Activated CD8-positive, alpha-beta T cell treated with anti-CD3 and anti-CD28 coated beads, Interleukin-2, amount 10 ng/mL, durations not matched to agents 7 days and 5 days (primary cell): Measurements from ENCODE around the gene MAGI2. TPM values are rescaled to one million over a fixed set of nuclear protein-coding genes. Genes with fewer than 3 reads are reported as not detected.
A peak's percentile ranks its signal among the peaks of the same experiment; 100 is the strongest.

Experiments
- ATAC-seq: fragments of 150-1000 bp; cut with Tn5 transposase; one replicate; pipeline ENCODE4 v1.10.0; 2021; ENCODE audit warnings: moderate library complexity
- CTCF ChIA-PET: fragments of 350-600 bp; sonication (Branson Sonifier 250); formaldehyde crosslinking; loops from one replicate; lab custom pipeline; 2021; ENCODE audit warnings: antibody characterized with exemption; lab: Charles Lee
- POLR2A ChIA-PET: fragments of 350-600 bp; sonication (Branson Sonifier 250); formaldehyde crosslinking; loops from one replicate; lab custom pipeline; 2021; ENCODE audit warnings: antibody characterized with exemption; lab: Charles Lee
- DNase-seq: peaks from one replicate; pipeline ENCODE4 v3.0.0-alpha.2; 2020
- H3K27ac Mint-ChIP-seq: one replicate; pipeline ENCODE4 v1.8.0; 2021; ENCODE audit warnings: mild to moderate bottlenecking, mixed read lengths
- H3K27me3 Mint-ChIP-seq: one replicate; pipeline ENCODE4 v1.8.0; 2021; ENCODE audit warnings: low read depth, mixed read lengths
- H3K36me3 Mint-ChIP-seq: one replicate; pipeline ENCODE4 v1.8.0; 2021; ENCODE audit warnings: low read depth, mixed read lengths
- H3K4me1 Mint-ChIP-seq: one replicate; pipeline ENCODE4 v1.8.0; 2021; ENCODE audit warnings: low read depth, mixed read lengths
- H3K4me3 Mint-ChIP-seq: one replicate; pipeline ENCODE4 v1.8.0; 2021; ENCODE audit warnings: mild to moderate bottlenecking, mixed read lengths
- H3K9me3 Mint-ChIP-seq: one replicate; pipeline ENCODE4 v1.8.0; 2022; ENCODE audit warnings: mixed read lengths; ENCODE audit not compliant: insufficient read depth
- total RNA-seq, 2 experiments: library from RNA; stranded (reverse); gene quantifications; one replicate each; pipeline ENCODE4 v1.2.3, GENCODE V29; 2021

The MAGI2 gene
- total RNA-seq, 2 experiments from 2014 or later = 0.05 TPM; not detected in 1

GRCh38 chr7:78066599-78066998, 1386.9 kb downstream of the MAGI2 start:
- ATAC-seq = no peak
- DNase-seq = no peak
- Mint-ChIP-seq H3K9me3 (no peaks in the 10 kb centered on the region), H3K4me3 (no peak overlapping the region), H3K27ac (no peak overlapping the region), H3K27me3 (peaks cover 2% of the 10 kb centered on the region), H3K36me3 (no peaks in the 10 kb centered on the region), H3K4me1 (no peaks in the 10 kb centered on the region)
- CTCF ChIA-PET = no interaction called here
- POLR2A ChIA-PET = no interaction called here

GRCh38 chr7:78063758-78064157, 1389.7 kb downstream of the MAGI2 start:
- no peaks in the 10 kb centered on the region for H3K9me3 Mint-ChIP-seq
- no peaks in the 10 kb centered on the region for H3K36me3 Mint-ChIP-seq
- H3K4me1 Mint-ChIP-seq = no peaks in the 10 kb centered on the region
- peaks cover 11% of the 10 kb centered on the region for H3K27me3 Mint-ChIP-seq
- no peak overlapping the region for H3K4me3 Mint-ChIP-seq
- ChIA-PET POLR2A (no interaction called here), CTCF (no interaction called here)
- H3K27ac Mint-ChIP-seq = no peak overlapping the region
- no peak for ATAC-seq
- no peak for DNase-seq

DNA sequence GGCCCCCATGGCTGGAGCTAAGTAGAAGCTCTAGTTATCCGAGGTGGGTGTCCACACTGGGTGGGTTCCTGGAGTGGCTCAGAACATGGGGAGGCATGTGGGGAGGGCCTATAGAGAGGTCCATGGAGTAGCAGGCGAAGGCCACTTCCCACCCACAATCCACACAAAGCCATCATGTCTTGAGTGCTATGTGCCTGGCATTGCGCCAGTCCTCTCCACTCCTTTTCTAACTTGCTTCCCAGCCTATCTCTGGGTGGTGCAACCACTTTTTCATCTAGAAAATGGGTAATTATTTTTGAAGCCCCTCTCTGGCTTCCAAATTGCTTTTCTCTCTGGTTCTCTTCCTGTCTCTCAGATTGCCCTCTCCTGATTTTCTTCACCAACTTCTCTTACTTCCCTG, 1391.3 kb downstream of the MAGI2 start:
- CTCF ChIA-PET = no interaction called here
- POLR2A ChIA-PET = no interaction called here
- no peaks in the 10 kb centered on the region for H3K36me3 Mint-ChIP-seq
- no peak for DNase-seq
- H3K4me1 Mint-ChIP-seq = no peaks in the 10 kb centered on the region
- no peak overlapping the region for H3K4me3 Mint-ChIP-seq
- no peak for ATAC-seq
- H3K27me3 Mint-ChIP-seq = peaks cover 15% of the 10 kb centered on the region
- H3K27ac Mint-ChIP-seq = no peak overlapping the region
- H3K9me3 Mint-ChIP-seq = no peaks in the 10 kb centered on the region

- ChIA-PET POLR2A (no interaction called here), CTCF (interaction anchor here (1.2 kb wide), 1 partner anchor 18 kb away, joined by 3 read pairs; no protein-coding TSS in a partner anchor)
- H3K27ac Mint-ChIP-seq = no peak overlapping the region
- H3K27me3 Mint-ChIP-seq = peaks cover 23% of the 10 kb centered on the region
- ATAC-seq = no peak
- no peaks in the 10 kb centered on the region for H3K36me3 Mint-ChIP-seq
- no peak for DNase-seq
- no peaks in the 10 kb centered on the region for H3K9me3 Mint-ChIP-seq
- no peaks in the 10 kb centered on the region for H3K4me1 Mint-ChIP-seq
- no peak overlapping the region for H3K4me3 Mint-ChIP-seq
These were observed 1395.9 kb downstream of the MAGI2 start for GRCh38 chr7:78057571-78057970.

DNA sequence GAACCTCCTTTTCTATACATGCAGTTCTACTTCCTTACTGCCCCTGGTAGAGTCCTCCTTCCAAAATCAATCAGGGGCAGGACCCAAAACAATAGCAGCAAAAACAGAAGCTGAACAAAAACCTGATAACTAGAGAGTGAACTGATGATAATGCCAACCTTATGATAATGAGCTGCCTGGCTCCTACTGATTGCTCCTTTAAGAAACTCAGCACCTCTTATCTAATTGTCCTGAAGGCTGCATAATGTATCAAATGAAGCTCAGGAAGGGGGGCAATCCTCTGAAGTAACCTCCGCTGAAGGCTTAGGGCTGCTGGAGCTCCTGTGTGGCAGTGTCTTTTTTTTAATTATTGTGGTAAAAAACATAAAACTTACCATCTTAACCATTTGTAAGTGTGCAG, 1397.9 kb downstream of the MAGI2 start:
- Mint-ChIP-seq H3K27ac (no peak overlapping the region), H3K27me3 (peaks cover 20% of the 10 kb centered on the region), H3K4me1 (no peaks in the 10 kb centered on the region), H3K36me3 (no peaks in the 10 kb centered on the region), H3K9me3 (no peaks in the 10 kb centered on the region), H3K4me3 (no peak overlapping the region)
- CTCF ChIA-PET = interaction anchor here (0.6 kb wide), 1 partner anchor 147 kb away, joined by 3 read pairs; no protein-coding TSS in a partner anchor
- POLR2A ChIA-PET = no interaction called here
- DNase-seq = no peak
- ATAC-seq = no peak

GRCh38 chr7:78055001-78055573, 1398.4 kb downstream of the MAGI2 start:
- ATAC-seq (no peak), DNase-seq (no peak)
- Mint-ChIP-seq H3K4me3 (no peak overlapping the region), H3K27ac (no peak overlapping the region), H3K4me1 (no peaks in the 10 kb centered on the region), H3K9me3 (no peaks in the 10 kb centered on the region), H3K36me3 (no peaks in the 10 kb centered on the region), H3K27me3 (peaks cover 20% of the 10 kb centered on the region)
- CTCF ChIA-PET = interaction anchor here (0.6 kb wide), 1 partner anchor 147 kb away, joined by 3 read pairs; no protein-coding TSS in a partner anchor
- POLR2A ChIA-PET = no interaction called here

DNA sequence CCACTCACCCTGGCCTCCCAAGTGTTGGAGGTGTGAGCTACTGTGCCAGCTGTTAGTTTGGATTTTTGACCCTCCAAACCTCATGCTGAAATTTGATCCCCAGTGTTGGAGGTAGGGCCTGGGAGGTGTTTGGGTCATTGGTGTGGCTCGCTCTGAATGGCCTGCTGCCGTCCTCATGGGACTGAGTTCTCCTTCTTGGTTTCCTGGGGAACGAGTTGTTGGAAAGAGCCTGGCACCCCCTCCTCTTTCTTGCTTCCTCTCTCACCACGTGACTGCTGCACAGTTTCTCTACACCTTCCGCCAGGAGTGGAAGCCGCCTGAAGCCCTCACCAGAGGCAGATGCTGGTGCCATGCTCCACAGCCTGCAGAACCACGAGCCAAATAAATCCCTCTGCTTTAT, 1401.4 kb downstream of the MAGI2 start:
- no peaks in the 10 kb centered on the region for H3K9me3 Mint-ChIP-seq
- H3K4me1 Mint-ChIP-seq = no peaks in the 10 kb centered on the region
- H3K27ac Mint-ChIP-seq = no peak overlapping the region
- DNase-seq = no peak
- ATAC-seq = no peak
- ChIA-PET CTCF (interaction anchor here (1.1 to 1.3 kb wide), 2 partner anchors 11 to 400 kb away, joined by 3 to 7 read pairs; no protein-coding TSS in a partner anchor), POLR2A (no interaction called here)
- no peak overlapping the region for H3K4me3 Mint-ChIP-seq
- H3K36me3 Mint-ChIP-seq = no peaks in the 10 kb centered on the region
- H3K27me3 Mint-ChIP-seq = peaks cover 10% of the 10 kb centered on the region

- DNase-seq = no peak
- Mint-ChIP-seq H3K36me3 (no peaks in the 10 kb centered on the region), H3K4me3 (no peak overlapping the region), H3K27ac (no peak overlapping the region), H3K27me3 (no peaks in the 10 kb centered on the region), H3K9me3 (no peaks in the 10 kb centered on the region), H3K4me1 (no peaks in the 10 kb centered on the region)
- CTCF ChIA-PET = no interaction called here
- POLR2A ChIA-PET = no interaction called here
- no peak for ATAC-seq
These were observed 1405.7 kb downstream of the MAGI2 start for GRCh38 chr7:78047800-78048199.

DNA sequence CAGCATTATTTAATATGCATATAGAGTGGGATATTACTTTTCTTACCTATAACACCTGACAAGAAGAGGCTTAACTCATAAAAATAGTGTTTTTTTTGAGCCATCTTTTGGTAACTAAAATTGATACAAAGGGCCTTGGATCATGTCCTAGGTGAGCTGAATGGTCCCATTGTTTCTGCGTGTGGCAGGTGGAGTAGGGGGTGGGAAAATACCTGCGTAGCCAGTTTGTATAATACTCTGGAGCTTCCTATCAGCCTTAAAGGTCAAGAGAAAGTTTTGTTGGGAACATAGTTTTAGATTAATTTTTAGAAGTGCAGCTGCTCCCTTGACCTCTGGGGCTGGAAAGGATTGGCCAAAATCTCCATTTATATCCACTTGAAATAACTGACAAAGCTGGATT, 1410.3 kb downstream of the MAGI2 start:
- H3K27ac Mint-ChIP-seq = no peak overlapping the region
- H3K27me3 Mint-ChIP-seq = peaks cover 6% of the 10 kb centered on the region
- H3K4me1 Mint-ChIP-seq = peaks cover 4% of the 10 kb centered on the region
- no peaks in the 10 kb centered on the region for H3K36me3 Mint-ChIP-seq
- DNase-seq (no peak), ATAC-seq (no peak)
- no peaks in the 10 kb centered on the region for H3K9me3 Mint-ChIP-seq
- no peak overlapping the region for H3K4me3 Mint-ChIP-seq
- POLR2A ChIA-PET = no interaction called here
- CTCF ChIA-PET = interaction anchor here (1.0 to 5.8 kb wide), 4 partner anchors 22 to 392 kb away, joined by 3 to 54 read pairs (median 19); no protein-coding TSS in a partner anchor

- POLR2A ChIA-PET = no interaction called here
- no peaks in the 10 kb centered on the region for H3K36me3 Mint-ChIP-seq
- peaks cover 12% of the 10 kb centered on the region for H3K27me3 Mint-ChIP-seq
- H3K9me3 Mint-ChIP-seq = no peaks in the 10 kb centered on the region
- ATAC-seq (no peak), DNase-seq (no peak)
- peaks cover 4% of the 10 kb centered on the region for H3K4me1 Mint-ChIP-seq
- H3K4me3 Mint-ChIP-seq = no peak overlapping the region
- CTCF ChIA-PET = interaction anchor here (0.8 to 5.8 kb wide), 10 partner anchors 10 to 390 kb away, joined by 3 to 54 read pairs (median 10); no protein-coding TSS in a partner anchor
- H3K27ac Mint-ChIP-seq = no peak overlapping the region
These were observed 1412.0 kb downstream of the MAGI2 start for GRCh38 chr7:78041423-78041822.

GRCh38 chr7:78039790-78040776, 1413.4 kb downstream of the MAGI2 start:
- Mint-ChIP-seq H3K27ac (no peak overlapping the region), H3K4me3 (no peak overlapping the region), H3K4me1 (peaks cover 4% of the 10 kb centered on the region), H3K27me3 (peaks cover 12% of the 10 kb centered on the region), H3K36me3 (no peaks in the 10 kb centered on the region), H3K9me3 (no peaks in the 10 kb centered on the region)
- DNase-seq (peak; percentile 58), ATAC-seq (peak; percentile 90)
- POLR2A ChIA-PET = no interaction called here
- CTCF ChIA-PET = interaction anchor here (0.6 to 5.8 kb wide), 23 partner anchors 9 to 388 kb away, joined by 3 to 54 read pairs (median 4); no protein-coding TSS in a partner anchor
